SK-N-SH (cell line): ENCODE data around the gene CPNE4. TPM values are rescaled to one million over a fixed set of nuclear protein-coding genes. Genes with fewer than 3 reads are reported as not detected.

Experiments
- CTCF ChIA-PET: fragments of 300-600, 350-600 bp; formaldehyde crosslinking; extraction: SDS; loops from one replicate; lab custom pipeline; 2021; lab: Yijun Ruan, JAX
- POLR2A ChIA-PET: fragments of 350-600 bp; sonication (Branson Sonifier 250); formaldehyde crosslinking; extraction: SDS; loops from one replicate; lab custom pipeline; 2020; ENCODE audit warnings: antibody characterized with exemption, inconsistent platforms; lab: Yijun Ruan, JAX
- DNase-seq: peaks from one replicate; pipeline ENCODE4 v3.0.0; 2012
- H2AFZ ChIP-seq: fragments of 200-600 bp; sonication (generic); 2 replicates; pipeline ENCODE4 v1.8.1; 2016; ENCODE audit warnings: antibody characterized with exemption, mild to moderate bottlenecking, low read depth
- H3F3A ChIP-seq: fragments of 200-600 bp; sonication (generic); replicated peaks from 2 replicates; pipeline ENCODE3; 2016; ENCODE audit warnings: antibody characterized with exemption, mild to moderate bottlenecking; ENCODE audit not compliant: insufficient read depth
- H3K27ac ChIP-seq, 2 experiments: fragments of 200-500 bp in 1 of 2; fragments of 200-600 bp in 1 of 2; sonication (Bioruptor generic) in 1 of 2; sonication (generic), shearing (Covaris generic) in 1 of 2; 2 replicates each; pipeline versions ENCODE4 v1.5.1 to v1.6.1; 2014 to 2016; ENCODE audit warnings: low read depth in 2 of 2, inconsistent platforms in 1 of 2, low read length in 1 of 2, mild to moderate bottlenecking in 1 of 2, mixed read lengths in 1 of 2
- H3K27me3 ChIP-seq: fragments of 200-600 bp; sonication (generic), shearing (Covaris generic); 2 replicates; pipeline ENCODE4 v1.6.1; 2016; ENCODE audit warnings: mixed run types; ENCODE audit not compliant: insufficient read depth
- H3K36me3 ChIP-seq, 2 experiments: fragments of 200-500 bp in 1 of 2; fragments of 200-600 bp in 1 of 2; sonication (Bioruptor generic) in 1 of 2; sonication (generic) in 1 of 2; replicated peaks in 1 of 2; 2 replicates each; pipeline versions ENCODE3 to v1.5.1; 2014 to 2016; ENCODE audit warnings: low read length in 1 of 2, mild to moderate bottlenecking in 1 of 2; ENCODE audit not compliant: insufficient read depth in 2 of 2, control insufficient read depth in 1 of 2
- H3K4me1 ChIP-seq, 2 experiments: fragments of 200-500 bp in 1 of 2; fragments of 200-600 bp in 1 of 2; sonication (Bioruptor generic) in 1 of 2; sonication (generic), shearing (Covaris generic) in 1 of 2; 2 replicates each; pipeline versions ENCODE4 v1.5.1 to v1.6.1; 2014 to 2016; ENCODE audit warnings: low read depth in 1 of 2, low read length in 1 of 2, mixed run types in 1 of 2; ENCODE audit not compliant: insufficient read depth in 2 of 2, control insufficient read depth in 1 of 2
- H3K4me2 ChIP-seq: fragments of 200-600 bp; sonication (generic), shearing (Covaris generic); 2 replicates; pipeline ENCODE4 v1.6.1; 2017; ENCODE audit warnings: mixed run types
- H3K4me3 ChIP-seq, 2 experiments: fragments of 200-500 bp in 1 of 2; fragments of 200-600 bp in 1 of 2; sonication (Bioruptor generic) in 1 of 2; sonication (generic), shearing (Covaris generic) in 1 of 2; 2 replicates each; pipeline versions ENCODE4 v1.5.1 to v1.8.1; 2014 to 2016; ENCODE audit warnings: low read depth in 2 of 2, inconsistent platforms in 1 of 2, low read length in 1 of 2, mild to moderate bottlenecking in 1 of 2, mixed read lengths in 1 of 2, moderate library complexity in 1 of 2
- H3K79me2 ChIP-seq: fragments of 200-600 bp; sonication (generic); 2 replicates; pipeline ENCODE4 v1.8.1; 2017; ENCODE audit warnings: mild to moderate bottlenecking; ENCODE audit not compliant: insufficient read depth
- H3K9ac ChIP-seq: fragments of 200-600 bp; sonication (generic); 2 replicates; pipeline ENCODE4 v1.6.1; 2017; ENCODE audit warnings: mixed run types
- H3K9me2 ChIP-seq: fragments of 200-600 bp; sonication (generic); 2 replicates; pipeline ENCODE4 v1.6.1; 2017; ENCODE audit warnings: mixed run types
- H3K9me3 ChIP-seq: fragments of 200-600 bp; sonication (generic); 2 replicates; pipeline ENCODE4 v1.6.1; 2017; ENCODE audit warnings: mixed run types, mild to moderate bottlenecking, moderate library complexity
- H4K20me1 ChIP-seq: fragments of 200-600 bp; sonication (generic); 2 replicates; pipeline ENCODE4 v1.6.1; 2017; ENCODE audit warnings: mild to moderate bottlenecking, mixed run types; ENCODE audit not compliant: insufficient read depth
- CHD2 ChIP-seq: fragments of 150-350 bp; IDR thresholded peaks from 2 replicates; pipeline ENCODE4 v1.6.1; 2018; ENCODE audit warnings: low read length; ENCODE audit not compliant: partially characterized antibody
- EZH2phosphoT487 ChIP-seq: fragments of 200-600 bp; sonication (generic); IDR thresholded peaks from 2 replicates; pipeline ENCODE4 v1.6.1; 2017; ENCODE audit warnings: low read depth, mixed run types, mild to moderate bottlenecking, antibody characterized with exemption, moderate library complexity, borderline replicate concordance
- FOSL2 ChIP-seq: IDR thresholded peaks from 2 replicates; pipeline ENCODE4 v1.4.0; 2012; ENCODE audit warnings: low read depth, mild to moderate bottlenecking, moderate library complexity, borderline replicate concordance
- GATA2 ChIP-seq: sonication (generic); formaldehyde crosslinking; IDR thresholded peaks from 2 replicates; pipeline ENCODE4 v1.5.0; 2020; ENCODE audit warnings: mild to moderate bottlenecking, missing genetic modification reagents
- JUND ChIP-seq: IDR thresholded peaks from 2 replicates; pipeline ENCODE4 v1.4.0; 2012
- MEF2A ChIP-seq: IDR thresholded peaks from 2 replicates; pipeline ENCODE4 v1.4.0; 2012; ENCODE audit warnings: low read depth, borderline replicate concordance
- MXI1 ChIP-seq: IDR thresholded peaks from 2 replicates; pipeline ENCODE4 v1.6.1; 2012; ENCODE audit warnings: mild to moderate bottlenecking, low read depth, low read length, improper control_type of control experiment
- NFIC ChIP-seq: IDR thresholded peaks from 2 replicates; pipeline ENCODE4 v1.4.0; 2012; ENCODE audit warnings: borderline replicate concordance
- NRF1 ChIP-seq: IDR thresholded peaks from 2 replicates; pipeline ENCODE4 v1.6.1; 2012; ENCODE audit warnings: low read depth, mild to moderate bottlenecking, low read length
- RFX5 ChIP-seq: IDR thresholded peaks from 2 replicates; pipeline ENCODE4 v1.6.1; 2012; ENCODE audit warnings: mild to moderate bottlenecking, improper control_type of control experiment, low read length
- RXRA ChIP-seq: IDR thresholded peaks from 2 replicates; pipeline ENCODE4 v1.4.0; 2012; ENCODE audit warnings: low read depth, mild to moderate bottlenecking, borderline replicate concordance
- SIN3A ChIP-seq: IDR thresholded peaks from 2 replicates; pipeline ENCODE4 v1.6.1; 2012; ENCODE audit warnings: low read depth, mild to moderate bottlenecking, low read length, moderate library complexity, borderline replicate concordance
- SMC3 ChIP-seq: IDR thresholded peaks from 2 replicates; pipeline ENCODE4 v1.6.1; 2012; ENCODE audit warnings: low read depth, low read length, improper control_type of control experiment
- TEAD4 ChIP-seq: IDR thresholded peaks from 2 replicates; pipeline ENCODE4 v1.4.0; 2012; ENCODE audit warnings: mild to moderate bottlenecking, borderline replicate concordance; ENCODE audit not compliant: insufficient read depth
- USF2 ChIP-seq: fragments of 150-350 bp; IDR thresholded peaks from 2 replicates; pipeline ENCODE4 v1.6.1; 2017; ENCODE audit warnings: antibody characterized with exemption, low read length, low read depth, borderline replicate concordance
- YY1 ChIP-seq: IDR thresholded peaks from 2 replicates; pipeline ENCODE4 v1.4.0; 2012; ENCODE audit warnings: low read depth, mild to moderate bottlenecking
- ZBTB33 ChIP-seq: IDR thresholded peaks from 2 replicates; pipeline ENCODE4 v1.4.0; 2012; ENCODE audit warnings: low read depth, borderline replicate concordance
- WGBS: methylation state at CpG from one replicate; pipeline ENCODE4 v1.1.6; 2017; ENCODE audit warnings: low lambda C conversion rate; 5-methylcytosine and 5-hydroxymethylcytosine counted together
- polyA plus RNA-seq, 3 experiments: library from polyadenylated mRNA; depleted of rRNA; stranded (reverse); fragments of >200 nt; gene quantifications; 2 replicates each; pipeline ENCODE4 v1.2.3, GENCODE V29; 2012
- TF ChIP-seq, protein P1 (sequence below): fragments of 200-600 bp; sonication (generic); IDR thresholded peaks from 2 replicates; pipeline ENCODE4 v1.6.1; 2017; ENCODE audit warnings: antibody characterized with exemption, mild to moderate bottlenecking, moderate library complexity

Gene CPNE4
- polyA plus RNA-seq, 1 of the 3 experiments (the other 2 are of a cell fraction) = not detected

- H3K9me3 ChIP-seq = no peaks in the 10 kb centered on the region
- no peak for DNase-seq
- H3K9me2 ChIP-seq = no peaks in the 10 kb centered on the region
- H3K4me1 ChIP-seq = no peaks in the 10 kb centered on the region; a peak in 1 of 4 replicates
- H3K4me2 ChIP-seq = no peak overlapping the region
- no peak overlapping the region for H3K27ac ChIP-seq
- H3K36me3 ChIP-seq = no peaks in the 10 kb centered on the region
- no peak overlapping the region for H3K4me3 ChIP-seq
- H4K20me1 ChIP-seq = no peaks in the 10 kb centered on the region
- POLR2A ChIA-PET = no interaction called here
- no peaks in the 10 kb centered on the region for H3K79me2 ChIP-seq
- H3K9ac ChIP-seq = no peak overlapping the region
- 52% methylated on average over 3 of the region's 3 CpGs for WGBS
- H2AFZ ChIP-seq = no peak overlapping the region
- TF ChIP-seq EZH2phosphoT487 = no peak
- no peak for TF ChIP-seq USF2
- no peak for TF ChIP-seq CHD2
- TF ChIP-seq YY1 = no peak
- TF ChIP-seq JUND = no peak
- no peak for TF ChIP-seq NRF1
- no peak for TF ChIP-seq ZBTB33
- TF ChIP-seq NFIC = no peak
- TF ChIP-seq FOSL2 = no peak
- no peak for TF ChIP-seq MEF2A
- no peak for TF ChIP-seq RFX5
- no peak for TF ChIP-seq MXI1
- H3F3A ChIP-seq = no peaks in the 10 kb centered on the region
- CTCF ChIA-PET = interaction anchor here (1.3 to 1.9 kb wide), 4 partner anchors 9 to 234 kb away, joined by 5 to 12 read pairs (median 8); partner anchors contain the start of gene CPNE4
- H3K27me3 ChIP-seq = no peaks in the 10 kb centered on the region
These were observed 230.2 kb downstream of the CPNE4 start for GRCh38 chr3:131804565-131805133.

DNA sequence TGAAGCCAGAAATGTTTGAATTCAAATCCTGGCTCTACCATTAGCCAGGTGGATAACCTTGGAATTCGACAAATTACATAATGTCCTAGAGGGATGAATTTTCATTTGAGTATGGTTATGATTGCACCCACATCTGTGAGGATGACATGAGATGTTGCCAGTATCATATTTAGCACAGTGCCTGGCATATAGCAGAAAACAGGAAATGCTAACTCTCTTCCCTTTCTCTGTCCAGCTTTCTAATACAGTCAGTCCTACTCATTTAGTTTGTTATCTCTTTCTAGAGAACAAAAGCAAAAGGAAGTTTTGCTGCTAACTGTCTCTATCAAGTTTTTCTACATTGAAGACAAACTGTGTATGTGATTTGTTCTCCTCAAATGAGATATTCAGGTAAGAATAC, 231.7 kb downstream of the CPNE4 start:
- H3K4me1 ChIP-seq = no peaks in the 10 kb centered on the region; a peak in 1 of 4 replicates
- H3K4me3 ChIP-seq = no peak overlapping the region
- H2AFZ ChIP-seq = no peak overlapping the region
- H3K4me2 ChIP-seq = no peak overlapping the region
- H3F3A ChIP-seq = no peaks in the 10 kb centered on the region
- H3K9me2 ChIP-seq = no peaks in the 10 kb centered on the region
- no peak overlapping the region for H3K9ac ChIP-seq
- H3K27ac ChIP-seq = no peak overlapping the region
- no peaks in the 10 kb centered on the region for H3K27me3 ChIP-seq
- ChIA-PET POLR2A (no interaction called here), CTCF (interaction anchor here (1.0 to 1.2 kb wide), 2 partner anchors 226 to 232 kb away, joined by 3 read pairs; partner anchors contain the start of gene CPNE4)
- no peaks in the 10 kb centered on the region for H3K36me3 ChIP-seq
- TF ChIP-seq TEAD4 (no peak), JUND (no peak), RFX5 (no peak), MEF2A (no peak), SMC3 (no peak), EZH2phosphoT487 (no peak), MXI1 (no peak), GATA2 (no peak), SIN3A (no peak), RXRA (no peak)
- TF ChIP-seq, protein P1, sequence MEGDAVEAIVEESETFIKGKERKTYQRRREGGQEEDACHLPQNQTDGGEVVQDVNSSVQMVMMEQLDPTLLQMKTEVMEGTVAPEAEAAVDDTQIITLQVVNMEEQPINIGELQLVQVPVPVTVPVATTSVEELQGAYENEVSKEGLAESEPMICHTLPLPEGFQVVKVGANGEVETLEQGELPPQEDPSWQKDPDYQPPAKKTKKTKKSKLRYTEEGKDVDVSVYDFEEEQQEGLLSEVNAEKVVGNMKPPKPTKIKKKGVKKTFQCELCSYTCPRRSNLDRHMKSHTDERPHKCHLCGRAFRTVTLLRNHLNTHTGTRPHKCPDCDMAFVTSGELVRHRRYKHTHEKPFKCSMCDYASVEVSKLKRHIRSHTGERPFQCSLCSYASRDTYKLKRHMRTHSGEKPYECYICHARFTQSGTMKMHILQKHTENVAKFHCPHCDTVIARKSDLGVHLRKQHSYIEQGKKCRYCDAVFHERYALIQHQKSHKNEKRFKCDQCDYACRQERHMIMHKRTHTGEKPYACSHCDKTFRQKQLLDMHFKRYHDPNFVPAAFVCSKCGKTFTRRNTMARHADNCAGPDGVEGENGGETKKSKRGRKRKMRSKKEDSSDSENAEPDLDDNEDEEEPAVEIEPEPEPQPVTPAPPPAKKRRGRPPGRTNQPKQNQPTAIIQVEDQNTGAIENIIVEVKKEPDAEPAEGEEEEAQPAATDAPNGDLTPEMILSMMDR = no peak
- no peaks in the 10 kb centered on the region for H3K79me2 ChIP-seq
- H3K9me3 ChIP-seq = no peaks in the 10 kb centered on the region
- no peak for DNase-seq
- H4K20me1 ChIP-seq = no peaks in the 10 kb centered on the region
- 14% methylated on average over 1 of the region's 1 CpG for WGBS
